Tibial nerve (tissue), 3 donors: ENCODE measurements around the gene ABLIM2.

Source experiments
- CTCF ChIP-seq, 5 experiments: fragments of 200-600 bp in 3 of 5; fragments of 450-650 bp in 2 of 5; sonication (generic) in 3 of 5; IDR thresholded peaks; one replicate each; pipeline ENCODE4 v1.5.1; 2016 to 2019; ENCODE audit warnings: antibody characterized with exemption in 5 of 5, mild to moderate bottlenecking in 3 of 5, moderate library complexity in 2 of 5
- POLR2A ChIP-seq, 2 donors: fragments of 450-650 bp; IDR thresholded peaks; one replicate each; pipeline ENCODE4 v1.6.1; 2017; ENCODE audit warnings: antibody characterized with exemption in 2 of 2, mild to moderate bottlenecking in 2 of 2, moderate library complexity in 2 of 2

GRCh38 chr4:8071766-8072165, 86.8 kb downstream of the ABLIM2 start:
- TF ChIP-seq CTCF (IDR thresholded peaks at IDR 0.05) (no peak), POLR2A (IDR thresholded peaks at IDR 0.05) (no peak)
